Parathyroid adenoma (tissue), 2 donors: ENCODE results near the gene ZNF428.
A peak's percentile ranks its signal among the peaks of the same experiment; 100 is the strongest.

ENCODE experiments used
- H2AFZ ChIP-seq: fragments of 300-600 bp; sonication (generic); one replicate; pipeline ENCODE4 v1.7.0; 2017; ENCODE audit warnings: antibody characterized with exemption, mild to moderate bottlenecking
- H3K27ac ChIP-seq: fragments of 300-600 bp; sonication (generic); one replicate; pipeline ENCODE4 v1.7.0; 2017
- H3K27me3 ChIP-seq: fragments of 300-600 bp; sonication (generic); one replicate; pipeline ENCODE4 v1.7.0; 2017; ENCODE audit warnings: low read length; ENCODE audit not compliant: control insufficient read depth, insufficient read depth
- H3K36me3 ChIP-seq: fragments of 300-600 bp; sonication (generic); one replicate; pipeline ENCODE4 v1.7.0; 2017; ENCODE audit warnings: low read length; ENCODE audit not compliant: control insufficient read depth, insufficient read depth
- H3K4me1 ChIP-seq: fragments of 300-600 bp; sonication (generic); one replicate; pipeline ENCODE4 v1.7.0; 2017; ENCODE audit warnings: control low read depth
- H3K4me2 ChIP-seq: fragments of 300-600 bp; sonication (generic); one replicate; pipeline ENCODE4 v1.7.0; 2017; ENCODE audit warnings: low read length
- H3K4me3 ChIP-seq: fragments of 300-600 bp; sonication (generic); one replicate; pipeline ENCODE4 v1.7.0; 2017; ENCODE audit warnings: low read depth, low read length
- H3K79me2 ChIP-seq: fragments of 300-600 bp; sonication (generic); one replicate; pipeline ENCODE4 v1.7.0; 2017; ENCODE audit warnings: control low read depth
- H3K9ac ChIP-seq: fragments of 300-600 bp; sonication (generic); one replicate; pipeline ENCODE4 v1.7.0; 2017; ENCODE audit warnings: mild to moderate bottlenecking
- H3K9me3 ChIP-seq: fragments of 300-600 bp; sonication (generic); one replicate; pipeline ENCODE4 v1.7.0; 2017; ENCODE audit warnings: low read length; ENCODE audit not compliant: control insufficient read depth
- TF ChIP-seq, protein P1 (sequence below): fragments of 300-600 bp; sonication (generic); IDR thresholded peaks from one replicate; pipeline ENCODE4 v1.7.0; 2017; ENCODE audit warnings: antibody characterized with exemption, mild to moderate bottlenecking
- donor health status: primary hyperparathyroidism.

ZNF428 gene, protein sequence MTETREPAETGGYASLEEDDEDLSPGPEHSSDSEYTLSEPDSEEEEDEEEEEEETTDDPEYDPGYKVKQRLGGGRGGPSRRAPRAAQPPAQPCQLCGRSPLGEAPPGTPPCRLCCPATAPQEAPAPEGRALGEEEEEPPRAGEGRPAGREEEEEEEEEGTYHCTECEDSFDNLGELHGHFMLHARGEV

DNA sequence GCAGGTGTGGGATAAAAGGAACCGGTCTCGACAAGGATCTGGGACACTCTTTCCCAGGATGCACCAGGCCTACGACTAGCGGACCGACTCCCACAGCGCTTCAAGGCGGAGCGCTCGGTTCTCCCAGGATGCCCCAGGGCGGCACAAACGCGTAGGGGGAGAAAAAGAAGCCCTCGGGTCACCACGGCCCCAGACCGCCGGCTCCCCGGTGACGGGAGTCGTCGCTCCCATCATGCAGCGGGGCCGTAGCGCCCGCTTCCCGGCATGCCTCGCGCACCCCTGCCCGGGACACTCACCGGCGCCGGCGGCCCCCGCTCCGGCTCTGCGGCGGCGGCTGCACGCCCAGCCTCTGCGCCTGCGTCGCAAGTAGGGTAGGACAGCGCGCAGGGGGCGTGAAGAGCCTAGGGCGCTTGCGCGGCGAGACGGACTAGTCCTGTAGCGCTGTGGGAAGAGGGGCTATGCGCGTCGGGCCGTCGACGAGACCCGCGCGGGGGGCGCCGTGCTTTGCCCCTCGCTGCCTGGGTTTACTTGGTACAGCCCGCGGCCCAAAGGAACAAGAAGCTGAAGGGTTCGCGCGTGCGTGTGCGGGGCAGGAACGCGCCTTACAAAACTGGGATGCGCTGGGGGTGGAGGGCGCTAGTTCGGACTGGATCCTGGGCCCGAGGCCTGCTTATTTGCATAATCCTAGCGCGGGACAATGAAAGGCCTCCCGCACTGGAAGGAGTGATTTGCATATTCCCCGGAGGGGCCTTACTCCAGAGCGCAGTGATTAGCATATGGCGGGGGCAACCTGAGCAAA is at the start of gene ZNF428:
ZNF428 (minus strand) TSS at position 368 of the 799 bp plus-strand sequence. CDS start 5,325 bp downstream, outside the sequence.
- no peaks in the 10 kb centered on the region for H3K27me3 ChIP-seq
- H3K4me3 ChIP-seq = peak within 1 kb of the TSS; percentile 80
- peaks cover 8% of the 10 kb centered on the region for H3K79me2 ChIP-seq
- H3K27ac ChIP-seq = peak within 1 kb of the TSS; percentile 89
- H3K9me3 ChIP-seq = no peaks in the 10 kb centered on the region
- peak within 1 kb of the TSS; percentile 79 for H3K9ac ChIP-seq
- peak within 1 kb of the TSS; percentile 92 for H2AFZ ChIP-seq
- H3K4me1 ChIP-seq = peaks cover 3% of the 10 kb centered on the region
- peak within 1 kb of the TSS; percentile 98 for H3K4me2 ChIP-seq
- TF ChIP-seq, protein P1, sequence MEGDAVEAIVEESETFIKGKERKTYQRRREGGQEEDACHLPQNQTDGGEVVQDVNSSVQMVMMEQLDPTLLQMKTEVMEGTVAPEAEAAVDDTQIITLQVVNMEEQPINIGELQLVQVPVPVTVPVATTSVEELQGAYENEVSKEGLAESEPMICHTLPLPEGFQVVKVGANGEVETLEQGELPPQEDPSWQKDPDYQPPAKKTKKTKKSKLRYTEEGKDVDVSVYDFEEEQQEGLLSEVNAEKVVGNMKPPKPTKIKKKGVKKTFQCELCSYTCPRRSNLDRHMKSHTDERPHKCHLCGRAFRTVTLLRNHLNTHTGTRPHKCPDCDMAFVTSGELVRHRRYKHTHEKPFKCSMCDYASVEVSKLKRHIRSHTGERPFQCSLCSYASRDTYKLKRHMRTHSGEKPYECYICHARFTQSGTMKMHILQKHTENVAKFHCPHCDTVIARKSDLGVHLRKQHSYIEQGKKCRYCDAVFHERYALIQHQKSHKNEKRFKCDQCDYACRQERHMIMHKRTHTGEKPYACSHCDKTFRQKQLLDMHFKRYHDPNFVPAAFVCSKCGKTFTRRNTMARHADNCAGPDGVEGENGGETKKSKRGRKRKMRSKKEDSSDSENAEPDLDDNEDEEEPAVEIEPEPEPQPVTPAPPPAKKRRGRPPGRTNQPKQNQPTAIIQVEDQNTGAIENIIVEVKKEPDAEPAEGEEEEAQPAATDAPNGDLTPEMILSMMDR = no peak
- no peaks in the 10 kb centered on the region for H3K36me3 ChIP-seq

DNA sequence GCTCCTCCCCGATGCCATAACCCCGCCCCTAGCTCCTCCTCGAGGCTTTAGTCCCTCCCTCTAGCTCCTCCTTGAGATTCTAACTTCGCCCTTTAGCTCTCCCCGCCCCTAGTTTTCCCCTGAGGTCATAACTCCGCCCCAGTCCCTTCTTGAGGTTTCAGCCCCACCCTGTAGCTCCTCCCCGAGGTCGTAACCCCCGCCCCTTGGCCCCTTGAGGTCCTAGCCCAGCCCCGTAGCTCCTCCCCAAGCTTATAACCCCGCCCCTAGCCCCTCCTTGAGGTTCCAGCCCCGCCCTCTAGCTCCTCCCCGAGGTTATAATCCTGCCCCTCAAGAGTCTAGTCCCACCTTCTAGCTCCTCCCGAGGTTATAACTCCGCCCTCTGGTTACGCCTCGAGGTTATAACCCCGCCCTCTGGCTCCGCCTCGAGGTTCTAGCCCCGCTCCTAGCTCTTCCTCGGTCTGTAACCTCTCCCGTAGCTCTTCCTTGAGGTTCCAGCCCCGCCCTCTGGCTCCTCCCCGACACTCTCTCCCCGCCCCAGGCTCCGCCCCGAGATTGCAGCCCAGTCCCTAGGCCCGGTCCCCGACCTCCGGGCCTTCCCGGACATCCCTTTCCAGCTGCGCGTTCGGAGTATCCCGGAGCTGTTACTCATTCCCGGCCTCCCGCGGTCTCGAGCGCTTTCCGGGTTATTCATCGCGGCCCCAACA is 49.1 kb upstream of the ZNF428 start:
- TF ChIP-seq, protein P1 = no peak
- Histone ChIP-seq H3K36me3 (no peaks in the 10 kb centered on the region), H3K4me1 (no peaks in the 10 kb centered on the region), H3K9me3 (no peaks in the 10 kb centered on the region), H3K9ac (no peak overlapping the region), H2AFZ (peak overlapping the region; percentile 77), H3K27ac (peak overlapping the region; percentile 83), H3K4me2 (peak overlapping the region; percentile 83), H3K27me3 (no peaks in the 10 kb centered on the region), H3K79me2 (no peaks in the 10 kb centered on the region), H3K4me3 (peak overlapping the region; percentile 75)

DNA sequence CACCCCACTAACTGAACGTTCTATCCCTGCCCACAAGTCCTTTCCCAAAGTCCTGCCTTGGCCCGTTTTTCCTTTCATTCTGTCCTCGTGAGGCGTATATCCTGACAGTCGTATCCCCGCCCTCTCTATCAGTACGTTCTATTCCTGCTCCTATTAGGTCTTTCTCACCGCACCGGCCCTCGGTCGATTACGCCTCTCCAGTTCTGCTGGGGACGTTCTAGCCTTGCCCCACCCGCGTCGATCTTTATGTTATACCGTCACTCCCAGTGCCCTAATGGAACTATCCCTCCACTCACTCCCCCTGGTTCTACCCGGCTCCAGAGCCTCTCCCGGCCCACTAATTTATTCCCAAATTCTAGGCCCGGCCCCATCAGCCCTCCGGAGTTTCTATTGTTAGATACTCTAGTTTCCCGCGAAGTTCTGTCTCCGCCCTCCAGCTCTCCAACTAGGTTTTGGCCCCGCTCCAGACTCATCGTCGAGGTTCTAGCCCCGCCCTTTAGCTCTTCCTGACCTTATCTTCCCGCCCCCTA is 48.5 kb upstream of the ZNF428 start:
- Histone ChIP-seq H3K9me3 (no peaks in the 10 kb centered on the region), H3K27me3 (no peaks in the 10 kb centered on the region), H3K4me1 (no peaks in the 10 kb centered on the region), H3K4me2 (peak overlapping the region; percentile 26), H3K36me3 (no peaks in the 10 kb centered on the region), H2AFZ (peak overlapping the region; percentile 77), H3K27ac (peak overlapping the region; percentile 83), H3K9ac (no peak overlapping the region), H3K4me3 (no peak overlapping the region), H3K79me2 (no peaks in the 10 kb centered on the region)
- TF ChIP-seq, protein P1 = no peak

DNA sequence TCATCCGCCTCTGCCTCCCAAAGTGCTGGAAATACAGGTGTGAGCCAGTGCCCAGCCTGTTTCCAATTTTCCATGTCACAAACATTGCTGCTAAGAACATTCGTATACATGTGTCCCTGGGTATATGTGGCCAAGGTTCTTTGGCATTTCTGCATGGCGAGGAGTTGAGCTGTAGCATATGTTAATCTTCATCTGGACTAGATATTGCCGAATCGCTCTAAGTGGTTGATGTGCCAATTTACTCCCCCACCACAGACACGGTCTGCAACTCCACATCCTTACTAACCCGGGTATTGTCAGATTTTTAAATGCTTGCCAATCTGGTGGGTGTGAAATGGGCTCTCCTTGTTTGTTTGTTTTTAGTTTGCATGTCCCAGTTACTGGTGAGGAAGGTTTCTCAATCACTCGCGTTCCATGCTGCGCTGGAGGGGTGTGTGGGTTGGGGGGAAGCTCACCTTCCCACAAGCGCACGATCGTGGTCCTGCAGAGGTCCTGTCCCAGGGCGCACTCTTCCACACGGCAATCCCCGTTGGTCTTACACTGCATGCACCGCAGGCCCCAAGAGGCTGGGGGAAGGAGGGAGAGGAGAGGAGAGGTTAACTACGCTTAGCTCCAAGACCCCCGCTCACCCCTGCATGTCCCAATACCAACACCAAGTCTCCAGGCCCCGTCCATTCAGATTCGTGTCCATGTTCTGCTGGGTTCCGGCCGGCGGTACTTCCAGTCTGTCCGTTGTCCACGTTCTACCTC is 47.9 kb upstream of the ZNF428 start:
- no peak overlapping the region for H2AFZ ChIP-seq
- no peaks in the 10 kb centered on the region for H3K27me3 ChIP-seq
- TF ChIP-seq, protein P1 = no peak
- H3K4me1 ChIP-seq = no peaks in the 10 kb centered on the region
- no peaks in the 10 kb centered on the region for H3K79me2 ChIP-seq
- no peak overlapping the region for H3K4me2 ChIP-seq
- H3K4me3 ChIP-seq = no peak overlapping the region
- H3K36me3 ChIP-seq = no peaks in the 10 kb centered on the region
- no peaks in the 10 kb centered on the region for H3K9me3 ChIP-seq
- H3K9ac ChIP-seq = no peak overlapping the region
- H3K27ac ChIP-seq = no peak overlapping the region
